GM04504 (cell line): ENCODE data around the gene TUSC1.
A peak's percentile ranks its signal among the peaks of the same experiment; 100 is the strongest.
"Not testable (repeated sequence)": the region's sequence is repeated elsewhere in the genome, so short reads cannot be mapped to it uniquely, and the experiment has no call there.

Experiments
- DNase-seq: peaks from one replicate; pipeline ENCODE4 v3.0.0-alpha.2; 2012; ENCODE audit warnings: low read depth

TUSC1 gene

GRCh38 chr9:25678147-25678666, at the start of gene TUSC1:
TSS of gene TUSC1 (minus strand) at chr9:25678444. CDS start at chr9:25678312, 132 bp downstream.
- peak; percentile 61 for DNase-seq

- DNase-seq: no peak
These were observed 48.7 kb upstream of the TUSC1 start for GRCh38 chr9:25726871-25727410.

GRCh38 chr9:25724424-25724823, 46.2 kb upstream of the TUSC1 start:
- DNase-seq: no peak

- peak; percentile 45 for DNase-seq
These were observed 38.1 kb upstream of the TUSC1 start for GRCh38 chr9:25716220-25716872.

DNA sequence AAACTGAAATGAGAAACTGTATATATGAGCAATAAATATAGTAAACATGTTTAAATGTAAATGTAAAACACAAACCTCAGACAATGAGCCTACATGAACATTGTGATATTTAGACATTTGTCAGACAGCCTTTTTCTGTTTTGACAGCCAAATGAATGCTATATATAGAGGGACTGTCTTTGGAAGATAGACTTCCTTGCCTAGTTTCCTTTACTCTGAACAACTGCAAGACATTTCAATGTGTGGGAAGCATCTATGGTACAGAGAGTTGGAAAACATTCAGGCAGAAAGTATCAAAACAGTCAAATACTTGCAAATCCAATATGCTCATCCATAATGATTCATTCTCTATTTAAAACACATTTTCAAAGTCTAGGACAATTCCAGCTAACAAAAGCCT, 31.7 kb upstream of the TUSC1 start:
- DNase-seq: no peak

GRCh38 chr9:25704800-25705199, 26.6 kb upstream of the TUSC1 start:
- DNase-seq: no peak

GRCh38 chr9:25703701-25704357, 25.6 kb upstream of the TUSC1 start:
- DNase-seq: no peak

DNA sequence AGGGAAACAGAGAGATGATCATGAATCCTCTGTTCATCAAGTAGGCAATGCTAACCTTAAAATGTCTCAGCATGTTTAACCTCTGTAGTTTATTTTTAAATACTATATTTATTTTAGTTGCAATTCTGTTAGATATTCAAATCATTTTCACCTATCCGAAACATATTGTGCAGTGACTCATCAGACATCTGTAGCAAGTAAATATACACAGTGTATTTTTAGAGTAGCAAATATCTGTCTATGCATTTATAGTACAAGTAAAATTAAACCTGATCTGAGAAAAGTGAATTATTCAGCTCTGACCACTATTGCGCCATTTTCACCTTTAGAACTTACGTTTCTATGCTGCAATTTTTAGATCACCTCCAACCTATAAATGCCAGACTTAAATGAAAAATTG, 24.3 kb upstream of the TUSC1 start:
- no peak for DNase-seq

DNA sequence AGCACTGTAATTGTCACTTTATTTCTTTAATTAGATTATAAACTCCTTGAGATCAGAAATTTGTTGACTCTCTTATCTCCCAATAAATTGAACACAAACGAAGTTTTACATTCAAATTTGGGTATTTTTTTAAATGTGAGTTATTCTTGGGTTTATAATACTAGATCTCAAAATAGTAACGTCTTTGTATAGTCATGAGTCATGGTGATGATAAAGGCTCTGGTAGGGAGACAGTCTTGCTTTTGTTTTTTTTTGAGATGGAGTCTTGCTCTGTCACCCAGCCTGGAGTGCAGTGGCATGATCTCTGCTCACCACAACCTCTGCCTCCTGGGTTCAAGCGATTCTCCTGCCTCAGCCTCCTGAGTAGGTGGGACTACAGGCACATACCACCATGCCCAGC, 22.7 kb upstream of the TUSC1 start:
- DNase-seq: not testable (repeated sequence)

DNA sequence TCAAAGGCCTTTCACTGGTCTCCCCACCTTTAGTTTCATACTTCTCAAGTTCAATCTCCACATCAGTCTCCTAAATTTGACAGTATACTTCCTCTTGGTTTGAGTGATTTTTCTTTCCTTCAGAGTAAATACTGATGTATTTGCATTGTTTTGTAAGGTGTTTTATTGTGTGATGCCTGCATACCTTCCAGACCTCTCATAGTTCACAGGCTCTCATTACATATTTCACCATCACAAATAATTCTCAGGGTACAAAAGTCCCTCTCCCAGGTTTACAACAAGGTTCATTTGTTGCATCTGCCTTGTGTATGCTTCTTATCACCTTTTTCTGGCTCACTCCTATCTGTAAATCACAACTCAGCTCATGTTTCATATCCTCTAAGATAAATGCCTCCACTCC, 22.2 kb upstream of the TUSC1 start:
- DNase-seq: no peak

DNA sequence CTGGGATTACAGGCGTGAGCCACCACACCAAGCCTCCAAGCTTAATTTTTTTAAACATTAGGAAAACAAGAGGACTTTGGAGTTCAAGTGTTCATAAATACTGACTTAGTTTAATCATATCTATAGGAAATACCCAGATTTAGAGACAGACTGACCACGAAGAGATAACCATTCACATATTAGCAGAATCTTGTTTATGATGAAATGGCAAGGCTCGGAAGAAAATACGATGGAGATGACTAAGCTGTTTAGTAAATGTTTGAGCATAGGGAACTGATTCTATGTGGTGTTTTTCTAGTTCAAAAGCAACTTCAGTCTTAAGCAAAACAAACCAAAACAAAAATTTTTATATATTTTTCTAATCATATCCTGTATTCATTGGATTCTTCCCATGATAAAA, 13.5 kb upstream of the TUSC1 start:
- DNase-seq: no peak

DNA sequence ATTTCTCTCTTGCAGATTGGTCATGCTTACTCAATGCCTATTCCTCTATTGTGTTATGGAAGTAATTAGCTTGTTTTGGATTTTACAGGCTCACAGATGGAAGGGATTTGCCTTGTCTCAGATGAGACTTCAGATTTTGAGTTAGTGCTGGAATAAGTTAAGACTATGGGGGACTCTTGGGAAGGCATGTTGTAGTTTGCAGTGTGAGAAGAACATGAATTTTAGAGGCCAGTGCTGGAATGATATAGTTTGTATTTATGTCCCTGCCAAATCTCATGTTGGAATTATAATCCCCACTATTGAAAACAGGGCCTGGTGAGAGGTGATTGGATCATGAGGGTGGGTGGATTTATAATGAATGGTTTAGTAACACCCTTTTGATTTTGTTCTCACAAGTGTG, 6.1 kb upstream of the TUSC1 start:
- DNase-seq: no peak

- DNase-seq: peak; percentile 9
These were observed 3.0 kb upstream of the TUSC1 start for GRCh38 chr9:25681266-25681665.

DNA sequence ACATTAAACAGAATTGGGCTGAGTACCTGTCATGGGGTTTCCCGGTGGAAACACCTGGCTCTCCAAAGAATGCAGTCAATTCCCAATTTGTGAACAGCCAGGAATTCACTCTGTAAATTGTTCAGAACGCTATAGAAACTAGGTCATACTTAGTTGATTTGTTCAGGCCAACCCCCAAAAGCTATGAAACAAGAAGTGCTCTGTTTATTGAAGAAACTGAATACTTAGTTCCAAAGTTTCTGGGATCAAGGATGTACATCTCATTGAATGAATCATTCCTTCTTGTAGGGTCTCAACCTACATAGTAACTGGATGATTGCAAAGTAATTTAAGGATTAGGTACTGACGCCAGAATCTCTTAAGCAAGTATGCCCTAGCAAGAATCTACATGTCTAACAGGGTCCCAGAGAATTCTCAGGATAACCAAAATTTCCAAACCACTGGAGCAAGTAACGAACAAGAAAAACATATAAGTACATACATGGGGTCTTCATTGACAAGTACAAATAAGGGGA, 659 bp upstream of the TUSC1 start:
- no peak for DNase-seq

- DNase-seq: peak; percentile 55
These were observed 720 bp downstream of the TUSC1 start for GRCh38 chr9:25677301-25678146.

GRCh38 chr9:25675858-25676257, 2.4 kb downstream of the TUSC1 start:
- DNase-seq: not testable (repeated sequence)

DNA sequence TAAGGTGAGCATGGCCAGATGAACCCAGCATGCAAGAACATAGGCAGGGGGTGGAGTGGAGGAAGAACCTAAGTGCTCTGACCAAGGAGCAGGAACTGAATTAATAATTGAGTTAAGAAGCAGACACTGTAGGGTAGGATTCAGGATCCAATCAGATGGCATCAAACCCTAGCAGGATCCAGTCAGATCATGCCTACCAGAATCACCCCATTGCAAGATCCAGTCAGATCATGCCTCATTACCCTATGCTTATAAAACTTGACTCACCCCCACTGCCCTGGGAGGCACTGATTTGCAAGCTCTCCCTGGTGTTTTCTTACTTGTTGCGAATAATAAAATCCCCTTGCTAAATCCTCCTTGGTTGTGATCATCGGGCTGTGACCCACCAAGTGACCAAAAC, 19.7 kb downstream of the TUSC1 start:
- DNase-seq: no peak

DNA sequence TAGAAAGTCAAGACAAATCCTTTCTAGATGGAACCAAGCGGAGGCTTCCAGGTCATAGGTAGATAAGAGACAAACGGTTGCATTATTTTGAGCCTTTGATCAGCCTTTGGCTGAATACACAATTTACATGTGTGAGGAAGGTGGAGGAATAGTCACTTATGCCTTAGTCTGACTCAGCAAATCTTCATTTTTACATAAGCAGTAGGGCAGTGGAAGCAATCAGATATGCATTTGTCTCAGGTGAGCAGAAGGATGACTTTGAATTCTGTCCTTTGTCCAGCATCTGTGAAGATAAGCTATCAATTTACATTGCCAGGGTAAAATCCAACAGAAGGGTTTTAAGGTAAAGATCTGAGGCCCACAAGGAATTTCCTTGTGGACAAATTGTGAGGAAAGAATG, 23.8 kb downstream of the TUSC1 start:
- DNase-seq: no peak

DNA sequence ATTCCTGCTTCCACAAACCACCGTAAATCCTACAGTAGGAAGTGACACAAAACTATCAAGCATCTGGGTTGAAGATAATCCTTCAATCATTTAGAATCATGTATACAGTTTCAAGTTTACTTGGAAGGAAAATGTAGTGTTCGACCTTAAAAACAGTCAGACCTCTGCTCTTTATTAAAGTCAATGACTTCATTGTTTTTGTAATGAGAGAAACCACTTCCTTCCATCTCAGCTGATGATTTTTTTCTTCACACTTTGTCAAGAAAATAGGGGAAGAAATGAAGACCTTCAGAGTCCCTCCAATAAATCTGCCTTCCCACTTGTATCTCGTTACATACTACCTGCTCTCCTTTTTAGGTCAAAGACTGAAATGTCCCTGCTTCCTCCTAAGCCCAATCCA, 30.1 kb downstream of the TUSC1 start:
- no peak for DNase-seq

DNA sequence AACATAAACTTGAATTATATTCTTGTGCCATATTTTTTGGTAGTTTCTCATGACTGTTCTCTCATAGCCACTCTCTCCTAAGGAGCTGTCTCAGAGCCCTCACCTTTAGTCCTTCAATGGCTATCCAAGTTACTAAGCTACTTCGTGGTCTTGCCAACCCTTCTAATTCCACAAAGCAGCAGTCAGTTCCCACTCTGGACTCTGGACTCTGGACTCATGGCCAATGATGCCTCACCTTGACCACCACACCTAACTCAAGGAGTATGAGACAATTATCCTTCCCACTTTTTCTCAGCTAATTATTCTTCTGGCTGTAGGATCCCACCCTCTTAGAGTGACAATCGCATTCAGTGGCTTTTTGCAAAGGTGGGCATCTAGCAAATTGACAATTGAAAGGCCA, 42.2 kb downstream of the TUSC1 start:
- no peak for DNase-seq

GRCh38 chr9:25629231-25629630, 49.0 kb downstream of the TUSC1 start:
- no peak for DNase-seq
